HepG2 (cell line): ENCODE data around the gene COL18A1. TPM values are rescaled to one million over a fixed set of nuclear protein-coding genes. Genes with fewer than 3 reads are reported as not detected.
A peak's percentile ranks its signal among the peaks of the same experiment; 100 is the strongest.

Experiments
- EP300 ChIP-seq, 3 experiments: sonication (generic) in 1 of 3; formaldehyde crosslinking in 1 of 3; IDR thresholded peaks; 2 replicates each; pipeline versions ENCODE4 v1.5.1 to v1.6.1; 2011 to 2020; ENCODE audit warnings: low read depth in 2 of 3, low read length in 2 of 3, borderline replicate concordance in 1 of 3, improper control_type of control experiment in 1 of 3, mild to moderate bottlenecking in 1 of 3, missing genetic modification reagents in 1 of 3, moderate library complexity in 1 of 3
- GABPB1 ChIP-seq: IDR thresholded peaks from 2 replicates; pipeline ENCODE4 v1.6.1; 2016; ENCODE audit warnings: mild to moderate bottlenecking, missing genetic modification reagents, moderate library complexity, missing compliant biosample characterization
- LCORL ChIP-seq, 2 experiments: fragments of 450-650 bp in 1 of 2; sonication (generic) in 1 of 2; formaldehyde crosslinking in 1 of 2; IDR thresholded peaks; 2 replicates each; pipeline versions ENCODE4 v1.5.0 to v1.6.1; 2017 to 2020; ENCODE audit warnings: antibody characterized with exemption in 1 of 2, missing genetic modification reagents in 1 of 2
- ZFY ChIP-seq: sonication (generic); formaldehyde crosslinking; IDR thresholded peaks from 2 replicates; pipeline ENCODE4 v1.4.0; 2020; ENCODE audit warnings: missing genetic modification reagents
- ZNF121 ChIP-seq: sonication (generic); formaldehyde crosslinking; IDR thresholded peaks from 2 replicates; pipeline ENCODE4 v1.5.0; 2020; ENCODE audit warnings: mild to moderate bottlenecking, missing genetic modification reagents
- ZNF335 ChIP-seq: sonication (generic); formaldehyde crosslinking; IDR thresholded peaks from 2 replicates; pipeline ENCODE4 v1.4.0; 2020; ENCODE audit warnings: missing genetic modification reagents
- ZNF44 ChIP-seq: sonication (generic); formaldehyde crosslinking; IDR thresholded peaks from 2 replicates; pipeline ENCODE4 v1.5.1; 2020; ENCODE audit warnings: mild to moderate bottlenecking, missing genetic modification reagents
- polyA plus RNA-seq, 8 experiments: library from polyadenylated mRNA; depleted of rRNA in 3 of 8; stranded (reverse) in 7 of 8; unstranded in 1 of 8; fragments of >200 nt; fragmentation: Illumina TruSeq in 4 of 8; extraction: Trizol in 4 of 8; gene quantifications; 2 replicates each; pipeline versions ENCODE4 v1.2.1 to v1.2.3, GENCODE V29; 2011 to 2016; ENCODE audit warnings: low read depth in 4 of 8, missing spikeins in 1 of 8, mixed read lengths in 1 of 8; ENCODE audit not compliant: insufficient read depth in 1 of 8
- total RNA-seq, 5 experiments: library from RNA; depleted of rRNA; stranded (reverse); fragments of >200 nt; fragmentation: Illumina TruSeq; extraction: Trizol; gene quantifications; 2 replicates each; pipeline ENCODE4 v1.2.3, GENCODE V29; 2016; ENCODE audit warnings: low read depth in 1 of 5
- TF ChIP-seq, protein P1 (sequence below): IDR thresholded peaks from 2 replicates; pipeline ENCODE4 v1.6.1; 2016; ENCODE audit warnings: mild to moderate bottlenecking
- TF ChIP-seq, protein P2 (sequence below): sonication (generic); formaldehyde crosslinking; IDR thresholded peaks from 2 replicates; pipeline ENCODE4 v1.9.0; 2021; ENCODE audit warnings: missing genetic modification reagents, mild to moderate bottlenecking, borderline replicate concordance
- TF ChIP-seq, protein P3 (sequence below): IDR thresholded peaks from 2 replicates; pipeline ENCODE4 v1.6.1; 2016; ENCODE audit warnings: mild to moderate bottlenecking, missing biosample characterization, missing genetic modification reagents

Gene COL18A1
- total and polyA plus RNA-seq, 2 of the 13 experiments (the other 11 are each of a cell fraction or from before 2014, with no cell fraction given), result 79.0 to 102 TPM

DNA sequence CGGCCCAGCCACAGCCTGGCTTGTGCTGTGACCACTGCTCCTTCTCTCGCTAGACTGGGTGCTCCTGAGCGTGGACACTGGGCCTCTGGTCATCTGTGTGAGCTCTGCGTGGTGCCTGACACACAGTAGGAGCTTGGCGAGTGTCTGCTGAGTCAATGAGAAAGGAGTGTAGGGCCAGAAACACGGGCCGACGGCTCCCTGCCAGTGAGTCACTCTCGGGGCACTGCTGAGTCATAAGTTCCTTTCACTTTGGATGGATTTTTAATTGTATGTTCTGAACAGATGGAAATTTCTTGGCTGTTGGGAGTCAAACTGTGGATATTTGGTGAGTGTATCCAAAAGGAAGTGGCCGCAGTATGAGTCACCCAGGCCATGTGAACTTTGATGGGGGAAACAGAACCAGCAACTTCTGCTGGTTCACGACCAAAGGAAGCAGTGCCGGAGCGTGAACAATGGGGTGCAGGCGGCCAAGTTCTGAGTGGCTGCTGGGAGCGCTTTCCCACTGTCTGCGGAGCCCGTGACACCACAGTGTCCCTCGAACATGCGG is 41.0 kb upstream of the COL18A1 start (continued):
- TF ChIP-seq, protein P1, sequence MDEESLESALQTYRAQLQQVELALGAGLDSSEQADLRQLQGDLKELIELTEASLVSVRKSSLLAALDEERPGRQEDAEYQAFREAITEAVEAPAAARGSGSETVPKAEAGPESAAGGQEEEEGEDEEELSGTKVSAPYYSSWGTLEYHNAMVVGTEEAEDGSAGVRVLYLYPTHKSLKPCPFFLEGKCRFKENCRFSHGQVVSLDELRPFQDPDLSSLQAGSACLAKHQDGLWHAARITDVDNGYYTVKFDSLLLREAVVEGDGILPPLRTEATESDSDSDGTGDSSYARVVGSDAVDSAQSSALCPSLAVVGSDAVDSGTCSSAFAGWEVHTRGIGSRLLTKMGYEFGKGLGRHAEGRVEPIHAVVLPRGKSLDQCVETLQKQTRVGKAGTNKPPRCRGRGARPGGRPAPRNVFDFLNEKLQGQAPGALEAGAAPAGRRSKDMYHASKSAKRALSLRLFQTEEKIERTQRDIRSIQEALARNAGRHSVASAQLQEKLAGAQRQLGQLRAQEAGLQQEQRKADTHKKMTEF (CRISPR knock-in tag), result peak; percentile 41; the same call in 1 of the 2 replicates
- no peak for TF ChIP-seq ZNF121 (CRISPR knock-in tag)
- peak in 1 of 2 experiments; percentile 20; a peak in 1 of 4 replicates for TF ChIP-seq EP300 (IDR thresholded peaks at IDR 0.05; ENCODE audit: low read depth in 2 of 2, low read length in 2 of 2)
- no peak for TF ChIP-seq EP300 (CRISPR knock-in tag; IDR thresholded peaks at IDR 0.05; ENCODE audit: borderline replicate concordance)
- TF ChIP-seq GABPB1 (CRISPR knock-in tag), result peak; percentile 52; the same call in 1 of the 2 replicates
- TF ChIP-seq ZNF44 (CRISPR knock-in tag), result no peak
- TF ChIP-seq ZFY (CRISPR knock-in tag), result peak; percentile 29; the same call in 1 of the 2 replicates
- TF ChIP-seq ZNF335 (CRISPR knock-in tag), result no peak; the same call in 1 of the 2 replicates
- TF ChIP-seq, protein P2, sequence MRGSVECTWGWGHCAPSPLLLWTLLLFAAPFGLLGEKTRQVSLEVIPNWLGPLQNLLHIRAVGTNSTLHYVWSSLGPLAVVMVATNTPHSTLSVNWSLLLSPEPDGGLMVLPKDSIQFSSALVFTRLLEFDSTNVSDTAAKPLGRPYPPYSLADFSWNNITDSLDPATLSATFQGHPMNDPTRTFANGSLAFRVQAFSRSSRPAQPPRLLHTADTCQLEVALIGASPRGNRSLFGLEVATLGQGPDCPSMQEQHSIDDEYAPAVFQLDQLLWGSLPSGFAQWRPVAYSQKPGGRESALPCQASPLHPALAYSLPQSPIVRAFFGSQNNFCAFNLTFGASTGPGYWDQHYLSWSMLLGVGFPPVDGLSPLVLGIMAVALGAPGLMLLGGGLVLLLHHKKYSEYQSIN (CRISPR knock-in tag), result no peak
- TF ChIP-seq, protein P3, sequence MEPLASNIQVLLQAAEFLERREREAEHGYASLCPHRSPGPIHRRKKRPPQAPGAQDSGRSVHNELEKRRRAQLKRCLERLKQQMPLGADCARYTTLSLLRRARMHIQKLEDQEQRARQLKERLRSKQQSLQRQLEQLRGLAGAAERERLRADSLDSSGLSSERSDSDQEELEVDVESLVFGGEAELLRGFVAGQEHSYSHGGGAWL, result no peak
- TF ChIP-seq LCORL (IDR thresholded peaks at IDR 0.05), result no peak
- TF ChIP-seq LCORL (CRISPR knock-in tag; IDR thresholded peaks at IDR 0.05), result peak; percentile 17; the same call in 1 of the 2 replicates
